SK-N-MC (cell line): ENCODE data around the gene PTCH2.

ENCODE experiments used
- DNase-seq: peaks from one replicate; pipeline ENCODE4 v3.0.0-alpha.2; 2011; ENCODE audit warnings: low read depth, low spot score
- H3K27ac ChIP-seq: fragments of 200-600 bp; sonication (generic); 2 replicates; pipeline ENCODE4 v1.5.1; 2016; ENCODE audit warnings: mixed run types
- H3K36me3 ChIP-seq: fragments of 200-600 bp; sonication (generic); 2 replicates; pipeline ENCODE4 v1.6.1; 2017; ENCODE audit warnings: antibody characterized with exemption, low read length, mixed read lengths; ENCODE audit not compliant: insufficient read depth
- H3K4me3 ChIP-seq: fragments of 200-600 bp; sonication (generic); 2 replicates; pipeline ENCODE4 v1.5.1; 2016
- H3K9ac ChIP-seq: fragments of 200-600 bp; sonication (generic); 2 replicates; pipeline ENCODE4 v1.8.0; 2017; ENCODE audit warnings: mixed run types, mixed read lengths; ENCODE audit not compliant: insufficient read length
- H3K9me3 ChIP-seq: fragments of 200-600 bp; sonication (generic); 2 replicates; pipeline ENCODE4 v1.6.1; 2017; ENCODE audit warnings: low read depth, mild to moderate bottlenecking, antibody characterized with exemption, low read length, moderate library complexity, mixed read lengths
- EZH2 ChIP-seq: fragments of 200-600 bp; sonication (generic); IDR thresholded peaks from one replicate; pipeline ENCODE4 v1.6.1; 2017; ENCODE audit warnings: antibody characterized with exemption
- FOXP2 ChIP-seq: optimal IDR thresholded peaks from 2 replicates; pipeline ENCODE3; 2011; ENCODE audit warnings: mild to moderate bottlenecking, moderate library complexity; ENCODE audit not compliant: insufficient read depth; ENCODE audit errors: extremely low read length, control extremely low read depth
- POLR2AphosphoS5 ChIP-seq: IDR thresholded peaks from 2 replicates; pipeline ENCODE4 v1.6.1; 2012; ENCODE audit warnings: mild to moderate bottlenecking, low read depth, low read length, borderline replicate concordance

The PTCH2 gene

GRCh38 chr1:44832056-44832705, 10.9 kb downstream of the PTCH2 start:
- no peaks in the 10 kb centered on the region for H3K9me3 ChIP-seq
- TF ChIP-seq POLR2AphosphoS5 (no peak), FOXP2 (no peak), EZH2 (no peak)
- H3K27ac ChIP-seq = no peak overlapping the region
- H3K9ac ChIP-seq = no peak overlapping the region
- no peaks in the 10 kb centered on the region for H3K36me3 ChIP-seq
- no peak overlapping the region; the same call in 1 of the 2 replicates for H3K4me3 ChIP-seq
- no peak for DNase-seq

GRCh38 chr1:44831516-44831915, 11.5 kb downstream of the PTCH2 start:
- no peak for TF ChIP-seq EZH2
- no peak for TF ChIP-seq FOXP2
- no peak for TF ChIP-seq POLR2AphosphoS5
- no peak for DNase-seq
- peak overlapping the region; percentile 49 for H3K27ac ChIP-seq

DNA sequence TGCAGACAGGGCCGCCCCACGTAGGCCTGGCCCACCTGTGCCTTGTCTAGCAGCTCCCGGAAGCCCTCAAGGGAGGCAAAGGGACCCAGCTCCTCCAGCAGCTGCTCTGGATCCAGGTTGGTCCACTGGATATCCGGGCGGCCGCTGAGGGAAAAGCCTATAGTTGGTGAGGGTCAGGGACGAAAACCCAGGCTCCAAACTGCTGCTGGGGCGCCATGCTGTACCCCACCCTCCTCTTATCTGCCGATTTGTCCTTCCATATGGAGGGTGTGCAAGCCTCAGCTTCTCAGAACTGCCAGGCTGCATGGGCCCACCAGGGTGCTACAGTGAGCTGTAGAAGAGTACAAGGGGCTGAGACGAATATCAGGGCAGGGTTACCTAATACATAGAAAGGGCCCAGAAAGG, 12.2 kb downstream of the PTCH2 start:
- no peak for DNase-seq
- peak overlapping the region; percentile 23; the same call in 1 of the 2 replicates for H3K4me3 ChIP-seq
- peak overlapping the region; percentile 56 for H3K9ac ChIP-seq
- peak overlapping the region; percentile 49 for H3K27ac ChIP-seq
- H3K9me3 ChIP-seq = no peaks in the 10 kb centered on the region
- TF ChIP-seq FOXP2 (no peak), POLR2AphosphoS5 (no peak), EZH2 (no peak)
- H3K36me3 ChIP-seq = no peaks in the 10 kb centered on the region

More at GRCh38 chr1:44831516-44831915, 11.5 kb downstream of the PTCH2 start:
- Histone ChIP-seq H3K9ac (peak overlapping the region; percentile 56), H3K4me3 (peak overlapping the region; percentile 23; the same call in 1 of the 2 replicates), H3K36me3 (no peaks in the 10 kb centered on the region), H3K9me3 (no peaks in the 10 kb centered on the region)

DNA sequence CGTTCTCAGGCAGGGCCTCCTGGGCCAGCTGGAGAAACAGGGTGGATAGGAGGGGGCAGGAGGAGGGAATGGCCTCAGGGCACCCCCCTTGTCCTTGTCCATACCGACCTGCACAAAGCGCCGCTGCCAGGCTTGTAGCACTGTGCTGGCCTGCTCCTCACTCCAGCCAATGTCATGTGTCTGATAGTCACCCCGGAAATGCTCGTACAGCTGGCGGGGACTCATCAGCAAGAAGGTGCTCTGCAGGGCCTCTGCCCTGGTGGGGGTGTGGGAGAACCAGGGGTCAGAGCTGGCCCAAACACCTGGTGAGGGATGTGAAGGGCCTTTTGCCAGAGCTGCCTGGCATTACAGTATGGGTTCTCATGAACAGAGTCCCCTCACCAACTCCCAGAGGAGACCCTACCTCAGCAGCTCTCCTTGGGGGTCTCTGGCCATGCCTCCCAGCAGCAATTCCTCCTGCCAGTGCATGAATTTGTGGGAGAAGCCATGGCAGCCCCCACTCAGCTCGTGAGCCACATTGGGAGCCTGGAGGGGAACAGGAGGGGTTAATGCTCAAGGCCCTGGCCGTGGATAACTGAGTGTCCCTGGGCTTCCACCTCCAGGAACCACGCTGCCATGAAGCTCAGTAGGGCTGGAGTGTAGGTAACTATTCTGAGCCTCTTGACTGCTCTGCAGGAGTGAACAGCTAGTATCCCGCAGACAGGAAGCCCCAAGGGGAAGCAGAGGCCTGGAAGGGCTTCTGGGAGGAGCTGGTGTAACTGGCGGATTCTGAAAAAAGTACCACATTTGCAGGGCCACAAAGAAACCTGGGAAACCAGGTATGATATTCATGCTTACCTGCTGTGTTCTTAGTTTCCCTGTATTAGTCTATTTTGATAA, 13.3 kb downstream of the PTCH2 start:
- no peak overlapping the region for H3K9ac ChIP-seq
- no peak for TF ChIP-seq EZH2
- TF ChIP-seq FOXP2 = no peak
- no peak for TF ChIP-seq POLR2AphosphoS5
- H3K4me3 ChIP-seq = peak overlapping the region; percentile 7; the same call in 1 of the 2 replicates
- H3K9me3 ChIP-seq = no peaks in the 10 kb centered on the region
- no peak overlapping the region for H3K27ac ChIP-seq
- H3K36me3 ChIP-seq = no peaks in the 10 kb centered on the region
- no peak for DNase-seq

- Histone ChIP-seq H3K4me3 (no peak overlapping the region), H3K36me3 (no peaks in the 10 kb centered on the region), H3K9ac (no peak overlapping the region), H3K9me3 (no peaks in the 10 kb centered on the region), H3K27ac (no peak overlapping the region)
- no peak for TF ChIP-seq POLR2AphosphoS5
- TF ChIP-seq EZH2 = no peak
- no peak for TF ChIP-seq FOXP2
- no peak for DNase-seq
Measured at GRCh38 chr1:44828841-44829440, 14.1 kb downstream of the PTCH2 start.

- no peak for DNase-seq
- Histone ChIP-seq H3K36me3 (no peaks in the 10 kb centered on the region), H3K9ac (no peak overlapping the region), H3K27ac (no peak overlapping the region), H3K9me3 (no peaks in the 10 kb centered on the region), H3K4me3 (no peak overlapping the region)
- TF ChIP-seq FOXP2 (no peak), EZH2 (no peak), POLR2AphosphoS5 (no peak)
Measured at GRCh38 chr1:44828003-44828651, 14.9 kb downstream of the PTCH2 start.

DNA sequence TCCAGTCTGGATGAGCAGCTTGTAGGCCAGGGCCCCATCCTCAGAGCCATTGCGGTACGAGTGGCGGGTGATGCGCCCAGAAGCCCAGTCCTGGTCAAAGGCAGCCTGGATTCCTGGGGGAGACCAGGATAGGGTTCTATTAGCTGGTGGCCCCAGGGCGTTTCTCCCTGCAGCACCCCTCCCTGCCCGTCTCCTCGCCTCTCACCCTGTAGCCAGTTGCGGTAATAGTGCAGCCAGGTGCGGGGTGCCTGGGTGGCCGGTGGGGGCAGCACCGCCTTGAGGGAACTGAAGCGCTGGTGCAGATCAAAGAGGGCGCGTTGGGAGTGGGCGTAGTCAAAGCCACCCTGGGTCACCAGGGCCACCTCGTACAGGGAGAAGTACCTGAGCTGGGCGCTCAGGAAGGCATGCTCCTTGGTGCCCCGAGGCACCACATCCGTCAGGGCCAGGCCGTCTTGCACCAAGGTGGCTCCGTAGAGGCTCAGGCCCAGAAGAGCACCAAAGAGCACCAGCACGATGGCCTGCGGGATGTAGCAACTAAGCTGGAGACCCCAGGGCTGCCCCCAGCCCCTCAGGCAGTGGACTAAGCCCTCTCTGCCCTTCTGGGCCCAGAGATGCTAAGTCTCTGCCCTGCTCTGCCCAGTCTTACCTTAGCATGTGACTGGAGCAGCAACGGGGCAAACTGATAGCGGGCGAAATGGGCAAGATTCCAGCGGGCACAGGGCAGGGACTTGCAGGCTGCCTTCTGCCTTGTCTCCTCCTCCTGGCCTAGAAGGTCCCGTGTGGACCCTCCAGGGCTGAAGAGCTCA, 15.7 kb downstream of the PTCH2 start:
- H3K27ac ChIP-seq = no peak overlapping the region
- DNase-seq = no peak

More for the DNA sequence above, 15.7 kb downstream of the PTCH2 start:
- no peaks in the 10 kb centered on the region for H3K9me3 ChIP-seq
- no peaks in the 10 kb centered on the region for H3K36me3 ChIP-seq
- TF ChIP-seq POLR2AphosphoS5 (no peak), FOXP2 (no peak), EZH2 (no peak)
- H3K9ac ChIP-seq = no peak overlapping the region
- no peak overlapping the region for H3K4me3 ChIP-seq
